ENCODE data around the gene HAGH. TPM values are rescaled to one million over a fixed set of nuclear protein-coding genes. Genes with fewer than 3 reads are reported as not detected.

Gene HAGH
- total and polyA plus RNA-seq, 9 of the 15 experiments (the other 6 are each of a cell fraction or from before 2014, with no cell fraction given), result 0.46 to 35.1 (median 16.8) TPM

- ATAC-seq, result no peak; the same call in 2 of the 3 replicates
- no peak overlapping the region for H3K4me2 ChIP-seq (ENCODE audit: insufficient read depth, low read length)
- H3K79me2 ChIP-seq (ENCODE audit: control insufficient read depth, insufficient read depth, low read length), result no peaks in the 10 kb centered on the region
- TF ChIP-seq, protein P1, sequence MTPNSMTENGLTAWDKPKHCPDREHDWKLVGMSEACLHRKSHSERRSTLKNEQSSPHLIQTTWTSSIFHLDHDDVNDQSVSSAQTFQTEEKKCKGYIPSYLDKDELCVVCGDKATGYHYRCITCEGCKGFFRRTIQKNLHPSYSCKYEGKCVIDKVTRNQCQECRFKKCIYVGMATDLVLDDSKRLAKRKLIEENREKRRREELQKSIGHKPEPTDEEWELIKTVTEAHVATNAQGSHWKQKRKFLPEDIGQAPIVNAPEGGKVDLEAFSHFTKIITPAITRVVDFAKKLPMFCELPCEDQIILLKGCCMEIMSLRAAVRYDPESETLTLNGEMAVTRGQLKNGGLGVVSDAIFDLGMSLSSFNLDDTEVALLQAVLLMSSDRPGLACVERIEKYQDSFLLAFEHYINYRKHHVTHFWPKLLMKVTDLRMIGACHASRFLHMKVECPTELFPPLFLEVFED (CRISPR knock-in tag; conservative IDR thresholded peaks at IDR 0.05), result no peak
- TF ChIP-seq CEBPG (CRISPR knock-in tag; IDR thresholded peaks at IDR 0.05) (peak; percentile 37; the same call in 1 of the 2 replicates), CEBPG (tag; conservative IDR thresholded peaks at IDR 0.05 in 1 of 2, IDR thresholded peaks at IDR 0.05 in 1 of 2) (no peak)
- H3K9ac ChIP-seq (ENCODE audit: insufficient read depth in 1 of 2, low read depth in 2 of 2, low read length in 2 of 2), result no peak overlapping the region
- H3K27ac ChIP-seq (ENCODE audit: extremely low read depth, low read depth, low read length), result no peak overlapping the region
- no peaks in the 10 kb centered on the region for H4K20me1 ChIP-seq (replicated peaks; ENCODE audit: control insufficient read depth, insufficient read depth, low read length)
- H3K9me3 ChIP-seq (replicated peaks; ENCODE audit: control insufficient read depth, insufficient read depth, low read depth, low read length), result no peaks in the 10 kb centered on the region
- H3K9me1 ChIP-seq (ENCODE audit: control insufficient read depth, insufficient read depth, low read length), result no peaks in the 10 kb centered on the region
- intact Hi-C loops (cut with micrococcal nuclease), result no loop called here
- in situ Hi-C loops (cut with MboI), result no loop called here
- H3K27me3 ChIP-seq (ENCODE audit: control insufficient read depth in 2 of 2, insufficient read depth in 2 of 2, low read length in 2 of 2), result no peaks in the 10 kb centered on the region
- H3K36me3 ChIP-seq (ENCODE audit: control insufficient read depth, insufficient read depth, low read length), result peaks cover 51% of the 10 kb centered on the region; the same call in 2 of the 3 replicates
- H3K4me1 ChIP-seq (replicated peaks in 1 of 2; ENCODE audit: control insufficient read depth in 2 of 2, insufficient read depth in 2 of 2, low read length in 2 of 2), result no peaks in the 10 kb centered on the region
- no peak for DNase-seq (ENCODE audit: extremely low read depth in 1 of 4, low spot score in 3 of 4)
- ChIA-PET POLR2A (interaction anchor here (0.9 to 2.4 kb wide), 2 partner anchors 13 to 20 kb away, joined by 3 to 8 read pairs; partner anchors contain the start of genes FAHD1 and HAGH), CTCF (ENCODE audit: low intra/inter-chr PET ratio) (no interaction called here)
- H3K4me3 ChIP-seq, result no peak overlapping the region
- FAIRE-seq, result no peak
- WGBS (ENCODE audit: insufficient coverage, low coverage, missing lambda C conversion rate), result 90% methylated on average over 8 of the region's 9 CpGs
- no peak overlapping the region for H2AFZ ChIP-seq (ENCODE audit: low read depth, low read length)
- BruUV-seq (replicated peaks), result no TSS peak
Measured at GRCh38 chr16:1839554-1839953, 12.9 kb upstream of the HAGH start.

DNA sequence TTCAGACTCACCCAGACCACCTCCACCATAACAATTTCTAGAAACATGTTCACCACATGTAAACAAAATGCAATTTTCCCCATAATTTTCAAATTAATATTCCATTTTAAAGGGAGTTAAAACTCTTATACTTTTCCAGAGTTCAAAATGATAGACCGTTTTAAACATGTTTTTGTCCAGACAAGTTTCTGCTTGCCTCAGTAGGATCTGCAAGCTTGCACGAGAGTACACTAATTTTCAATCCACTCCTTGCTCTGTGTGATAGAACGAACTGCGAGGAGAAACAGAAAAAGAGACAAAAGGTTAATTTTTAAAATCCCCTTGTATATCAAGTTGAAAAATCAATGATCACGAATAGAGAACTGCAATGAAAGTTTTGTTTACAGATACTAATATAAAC is 7.5 kb upstream of the HAGH start:
- no peak for FAIRE-seq
- no peak overlapping the region for H3K4me2 ChIP-seq (ENCODE audit: insufficient read depth, low read length)
- no TSS peak for BruUV-seq (replicated peaks)
- TF ChIP-seq ZNF274 (IDR thresholded peaks at IDR 0.05; ENCODE audit: borderline replicate concordance, low read depth, low read length) (no peak), ETV1 (tag; conservative IDR thresholded peaks at IDR 0.05; ENCODE audit: low read depth) (no peak), ZFP30 (CRISPR knock-in tag; IDR thresholded peaks at IDR 0.05; ENCODE audit: borderline replicate concordance) (no peak), RFX1 (IDR thresholded peaks at IDR 0.05) (no peak), PRPF4 (IDR thresholded peaks at IDR 0.05; ENCODE audit: insufficient read depth, low read depth, low read length, poor library complexity, severe bottlenecking) (no peak), ADNP (tag; IDR thresholded peaks at IDR 0.05) (no peak), ZNF778 (CRISPR knock-in tag; IDR thresholded peaks at IDR 0.05) (no peak), ZNF24 (IDR thresholded peaks at IDR 0.05) (no peak), GATA2 (CRISPR knock-in tag; IDR thresholded peaks at IDR 0.05) (no peak), ATF6 (CRISPR knock-in tag; IDR thresholded peaks at IDR 0.05) (no peak), WHSC1 (IDR thresholded peaks at IDR 0.05; ENCODE audit: low read length) (no peak)

More for the DNA sequence above, 7.5 kb upstream of the HAGH start:
- no peak overlapping the region for H2AFZ ChIP-seq (ENCODE audit: low read depth, low read length)
- peaks cover 2% of the 10 kb centered on the region for H4K20me1 ChIP-seq (replicated peaks; ENCODE audit: control insufficient read depth, insufficient read depth, low read length)
- no peaks in the 10 kb centered on the region for H3K9me1 ChIP-seq (ENCODE audit: control insufficient read depth, insufficient read depth, low read length)
- ChIA-PET POLR2A (interaction anchor here (0.6 to 1.8 kb wide), 2 partner anchors 13 to 191 kb away, joined by 3 to 5 read pairs; no protein-coding TSS in a partner anchor), CTCF (ENCODE audit: low intra/inter-chr PET ratio) (no interaction called here)
- in situ Hi-C loops (cut with MboI), result no loop called here
- DNase-seq (ENCODE audit: extremely low read depth in 1 of 4, low spot score in 3 of 4) (no peak), ATAC-seq (no peak)
- peaks cover 17 to 20% of the 10 kb centered on the region in 2 experiments for H3K4me1 ChIP-seq (replicated peaks in 1 of 2; ENCODE audit: control insufficient read depth in 2 of 2, insufficient read depth in 2 of 2, low read length in 2 of 2)
- intact Hi-C loops (cut with micrococcal nuclease), result no loop called here
- peaks cover 6% of the 10 kb centered on the region; the same call in 2 of the 3 replicates for H3K79me2 ChIP-seq (ENCODE audit: control insufficient read depth, insufficient read depth, low read length)
- H3K27ac ChIP-seq (ENCODE audit: extremely low read depth, low read depth, low read length), result 0 out of 3 replicates have a peak overlapping the region, but pooled peaks have one; percentile 67
- no peak overlapping the region for H3K4me3 ChIP-seq
- WGBS (ENCODE audit: insufficient coverage, low coverage, missing lambda C conversion rate), result 79% methylated on average over 5 of the region's 5 CpGs
- peaks cover 36% of the 10 kb centered on the region; the same call in 2 of the 3 replicates for H3K36me3 ChIP-seq (ENCODE audit: control insufficient read depth, insufficient read depth, low read length)
- H3K27me3 ChIP-seq (ENCODE audit: control insufficient read depth in 2 of 2, insufficient read depth in 2 of 2, low read length in 2 of 2), result no peaks in the 10 kb centered on the region
- no peaks in the 10 kb centered on the region for H3K9me3 ChIP-seq (replicated peaks; ENCODE audit: control insufficient read depth, insufficient read depth, low read depth, low read length)
- H3K9ac ChIP-seq (ENCODE audit: insufficient read depth in 1 of 2, low read depth in 2 of 2, low read length in 2 of 2), result no peak overlapping the region

All from K562 (cell line).